22Rv1 (cell line): ENCODE measurements around the gene ITIH1.

ENCODE experiments used
- CTCF ChIP-seq: fragments of 450-650 bp; IDR thresholded peaks from 2 replicates; pipeline ENCODE4 v1.5.1; 2017; ENCODE audit warnings: mild to moderate bottlenecking
- ZFX ChIP-seq: fragments of 450-650 bp; IDR thresholded peaks from 2 replicates; pipeline ENCODE4 v1.6.1; 2017; ENCODE audit warnings: antibody characterized with exemption, borderline replicate concordance

- TF ChIP-seq CTCF (no peak), ZFX (no peak)
Measured at GRCh38 chr3:52809662-52810377, 32.4 kb downstream of the ITIH1 start.
